HEK293T (cell line): ENCODE results near the gene UQCR10.

Source experiments
- CTCF ChIA-PET: fragments of 350-600 bp; formaldehyde crosslinking; extraction: SDS; loops from one replicate; lab custom pipeline; 2021; ENCODE audit warnings: antibody characterized with exemption, inconsistent platforms; lab: Yijun Ruan, JAX
- POLR2A ChIA-PET: fragments of 350-600 bp; formaldehyde crosslinking; extraction: SDS; loops from one replicate; lab custom pipeline; 2020; ENCODE audit warnings: antibody characterized with exemption, inconsistent platforms; lab: Yijun Ruan, JAX
- DNase-seq: peaks from one replicate; pipeline ENCODE4 v3.0.0; 2012; ENCODE audit warnings: mixed read lengths; ENCODE audit errors: extremely low spot score
- ARNT ChIP-seq: fragments of 450-650 bp; IDR thresholded peaks from 2 replicates; pipeline ENCODE4 v1.6.1; 2017; ENCODE audit warnings: mild to moderate bottlenecking
- BHLHE40 ChIP-seq: fragments of 450-650 bp; IDR thresholded peaks from 2 replicates; pipeline ENCODE4 v1.6.1; 2016; ENCODE audit warnings: mild to moderate bottlenecking, moderate library complexity, borderline replicate concordance
- CTBP1 ChIP-seq: fragments of 450-650 bp; IDR thresholded peaks from 2 replicates; pipeline ENCODE4 v1.6.1; 2016; ENCODE audit warnings: borderline replicate concordance
- ELF4 ChIP-seq: fragments of 450-650 bp; IDR thresholded peaks from 2 replicates; pipeline ENCODE4 v1.6.1; 2017; ENCODE audit warnings: antibody characterized with exemption
- FOXA1 ChIP-seq: fragments of 450-650 bp; IDR thresholded peaks from 2 replicates; pipeline ENCODE4 v1.6.1; 2016; ENCODE audit warnings: mild to moderate bottlenecking
- FOXK2 ChIP-seq: fragments of 450-650 bp; IDR thresholded peaks from 2 replicates; pipeline ENCODE4 v1.6.1; 2016; ENCODE audit warnings: mild to moderate bottlenecking
- FOXM1 ChIP-seq: fragments of 450-650 bp; IDR thresholded peaks from 2 replicates; pipeline ENCODE4 v1.6.1; 2017; ENCODE audit warnings: mild to moderate bottlenecking, borderline replicate concordance
- HDGF ChIP-seq: fragments of 450-650 bp; IDR thresholded peaks from 2 replicates; pipeline ENCODE4 v1.6.1; 2017; ENCODE audit warnings: antibody characterized with exemption, borderline replicate concordance
- L3MBTL2 ChIP-seq: fragments of 450-650 bp; conservative IDR thresholded peaks from 2 replicates; pipeline ENCODE4 v1.6.1; 2016; ENCODE audit warnings: mild to moderate bottlenecking
- LEF1 ChIP-seq: fragments of 450-650 bp; IDR thresholded peaks from 2 replicates; pipeline ENCODE4 v1.6.1; 2017; ENCODE audit warnings: mild to moderate bottlenecking, borderline replicate concordance
- NFRKB ChIP-seq: fragments of 450-650 bp; IDR thresholded peaks from 2 replicates; pipeline ENCODE4 v1.6.1; 2016; ENCODE audit warnings: mild to moderate bottlenecking, moderate library complexity
- SP1 ChIP-seq: fragments of 450-650 bp; IDR thresholded peaks from 2 replicates; pipeline ENCODE4 v1.6.1; 2017
- SUZ12 ChIP-seq: fragments of 450-650 bp; IDR thresholded peaks from 2 replicates; pipeline ENCODE4 v1.6.1; 2016; ENCODE audit warnings: mild to moderate bottlenecking
- TARDBP ChIP-seq: fragments of 450-650 bp; IDR thresholded peaks from 2 replicates; pipeline ENCODE4 v1.6.1; 2016
- ZNF384 ChIP-seq: fragments of 450-650 bp; IDR thresholded peaks from 2 replicates; pipeline ENCODE4 v1.6.1; 2016
- TF ChIP-seq, protein P1 (sequence below): fragments of 450-650 bp; IDR thresholded peaks from 2 replicates; pipeline ENCODE4 v1.6.1; 2016

Gene UQCR10

DNA sequence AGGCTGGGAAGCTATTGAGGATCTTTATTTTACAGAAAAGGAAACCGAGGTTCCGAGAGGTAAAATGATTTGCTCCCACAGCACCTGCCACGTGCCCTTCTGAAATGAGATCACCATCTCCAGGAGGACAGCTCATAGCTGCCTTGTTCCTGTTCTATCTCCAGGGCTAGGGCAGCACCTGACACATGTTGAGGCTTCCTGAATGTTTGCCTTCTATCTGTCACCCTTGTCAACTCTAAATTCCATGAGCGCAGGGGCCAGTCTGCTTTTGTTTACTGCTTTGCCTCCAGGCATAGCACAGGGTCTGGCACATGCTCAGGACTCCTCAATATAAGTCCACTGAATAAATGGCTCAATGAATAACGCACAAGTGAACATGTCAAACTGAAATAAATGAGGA, 46.8 kb downstream of the UQCR10 start:
- TF ChIP-seq SUZ12 (no peak), BHLHE40 (no peak), SP1 (no peak), ARNT (no peak), NFRKB (no peak)
- TF ChIP-seq, protein P1, sequence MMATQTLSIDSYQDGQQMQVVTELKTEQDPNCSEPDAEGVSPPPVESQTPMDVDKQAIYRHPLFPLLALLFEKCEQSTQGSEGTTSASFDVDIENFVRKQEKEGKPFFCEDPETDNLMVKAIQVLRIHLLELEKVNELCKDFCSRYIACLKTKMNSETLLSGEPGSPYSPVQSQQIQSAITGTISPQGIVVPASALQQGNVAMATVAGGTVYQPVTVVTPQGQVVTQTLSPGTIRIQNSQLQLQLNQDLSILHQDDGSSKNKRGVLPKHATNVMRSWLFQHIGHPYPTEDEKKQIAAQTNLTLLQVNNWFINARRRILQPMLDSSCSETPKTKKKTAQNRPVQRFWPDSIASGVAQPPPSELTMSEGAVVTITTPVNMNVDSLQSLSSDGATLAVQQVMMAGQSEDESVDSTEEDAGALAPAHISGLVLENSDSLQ = no peak
- CTCF ChIA-PET = interaction anchor here (1.3 kb wide), 1 partner anchor 15 kb away, joined by 4 read pairs; no protein-coding TSS in a partner anchor
- DNase-seq = no peak
- POLR2A ChIA-PET = no interaction called here

DNA sequence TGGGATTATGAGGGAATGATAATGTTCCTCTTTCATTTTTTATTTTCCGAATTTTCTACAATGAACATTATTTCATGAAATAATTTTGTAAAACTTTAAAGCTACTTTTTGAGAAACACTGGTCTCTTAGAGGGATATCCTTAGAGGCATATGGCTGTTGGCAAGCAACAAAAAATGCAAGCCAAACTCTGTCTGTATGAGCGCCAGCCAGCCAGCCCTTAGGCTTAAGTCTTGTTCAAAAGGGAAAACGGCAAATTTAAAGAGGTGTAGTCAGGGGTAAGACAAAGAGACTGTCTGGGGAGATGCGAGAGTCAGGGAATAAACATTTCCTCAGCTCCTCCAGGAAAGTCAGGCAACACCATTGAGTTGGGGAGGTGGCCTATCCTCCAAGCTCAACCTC, 48.4 kb downstream of the UQCR10 start:
- DNase-seq = no peak
- POLR2A ChIA-PET = no interaction called here
- TF ChIP-seq SP1 (no peak), CTBP1 (no peak), FOXM1 (no peak), NFRKB (no peak), BHLHE40 (no peak), L3MBTL2 (no peak), LEF1 (no peak), ELF4 (no peak), FOXK2 (no peak)
- TF ChIP-seq, protein P1 = no peak
- CTCF ChIA-PET = no interaction called here

DNA sequence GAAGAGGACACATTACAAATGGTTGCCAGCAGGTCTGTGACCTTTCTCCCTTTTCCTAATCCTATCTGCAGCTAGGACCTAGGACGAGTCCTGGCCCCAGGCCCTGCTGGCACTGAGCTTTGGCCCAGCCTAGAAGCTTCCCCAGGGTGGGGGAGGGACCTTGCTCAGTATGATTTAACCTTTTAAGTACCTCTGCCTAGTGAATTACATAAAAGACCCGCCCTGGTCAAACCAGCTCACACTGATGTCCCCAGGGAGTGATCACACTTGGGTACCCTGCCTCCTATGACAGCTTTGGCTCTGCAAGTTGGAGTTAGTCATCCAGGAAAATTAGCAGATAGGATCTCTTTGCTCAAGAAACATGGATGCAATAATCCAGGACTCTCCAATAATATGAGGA, 49.0 kb downstream of the UQCR10 start:
- DNase-seq = no peak
- CTCF ChIA-PET = no interaction called here
- TF ChIP-seq CTBP1 (no peak), FOXK2 (no peak), ZNF384 (no peak), NFRKB (no peak), TARDBP (no peak), ARNT (no peak), HDGF (no peak), BHLHE40 (no peak), FOXA1 (no peak), SP1 (no peak)
- TF ChIP-seq, protein P1 = no peak
- POLR2A ChIA-PET = no interaction called here

GRCh38 chr22:29816539-29816938, 49.4 kb downstream of the UQCR10 start:
- DNase-seq = no peak
- ChIA-PET CTCF (no interaction called here), POLR2A (no interaction called here)
- no peak for TF ChIP-seq FOXA1
- no peak for TF ChIP-seq BHLHE40
- TF ChIP-seq L3MBTL2 = no peak
- no peak for TF ChIP-seq FOXK2
- TF ChIP-seq SP1 = no peak
- TF ChIP-seq NFRKB = no peak
- TF ChIP-seq ZNF384 = no peak
- TF ChIP-seq HDGF = no peak
- TF ChIP-seq, protein P1 = no peak

- TF ChIP-seq FOXM1 = no peak
- no peak for TF ChIP-seq L3MBTL2
- TF ChIP-seq ARNT = no peak
- no peak for TF ChIP-seq BHLHE40
- no peak for TF ChIP-seq FOXA1
- TF ChIP-seq HDGF = no peak
- no peak for TF ChIP-seq CTBP1
- TF ChIP-seq ELF4 = no peak
- POLR2A ChIA-PET = no interaction called here
- no peak for DNase-seq
- CTCF ChIA-PET = no interaction called here
Measured at GRCh38 chr22:29816980-29817379, 49.8 kb downstream of the UQCR10 start.

DNA sequence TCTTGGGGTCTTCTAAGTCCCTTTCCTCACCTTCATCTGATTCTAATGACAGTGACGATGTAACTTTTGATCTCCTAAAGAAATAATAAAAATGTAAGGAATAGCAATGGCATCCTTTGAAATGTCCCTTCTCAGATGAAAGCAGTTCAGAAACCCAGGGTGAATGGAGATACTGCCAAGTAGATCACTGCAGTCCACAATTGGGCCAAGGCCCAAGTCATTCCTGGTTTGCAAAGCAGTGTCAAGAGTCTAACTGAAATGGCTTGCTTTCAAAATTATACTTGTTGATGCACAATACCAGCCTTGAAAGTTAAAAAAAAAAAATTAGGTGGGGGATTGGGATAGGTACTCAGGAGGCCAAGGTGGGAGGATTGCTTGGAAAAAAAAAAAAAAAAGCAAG, 50.6 kb downstream of the UQCR10 start:
- POLR2A ChIA-PET = no interaction called here
- DNase-seq = no peak
- CTCF ChIA-PET = no interaction called here
- TF ChIP-seq SP1 (no peak), L3MBTL2 (no peak)

- ChIA-PET POLR2A (no interaction called here), CTCF (no interaction called here)
- no peak for DNase-seq
- no peak for TF ChIP-seq FOXM1
- no peak for TF ChIP-seq TARDBP
- TF ChIP-seq SP1 = no peak
- TF ChIP-seq LEF1 = no peak
- no peak for TF ChIP-seq SUZ12
- no peak for TF ChIP-seq ZNF384
- no peak for TF ChIP-seq ARNT
- TF ChIP-seq ELF4 = no peak
Measured at GRCh38 chr22:29819501-29819900, 52.3 kb downstream of the UQCR10 start.
